Measurements from ENCODE around the gene EXD2. TPM values are rescaled to one million over a fixed set of nuclear protein-coding genes. Genes with fewer than 3 reads are reported as not detected.

Gene EXD2
- total RNA-seq, 1 experiment from 2014 or later, result 26.2 TPM

DNA sequence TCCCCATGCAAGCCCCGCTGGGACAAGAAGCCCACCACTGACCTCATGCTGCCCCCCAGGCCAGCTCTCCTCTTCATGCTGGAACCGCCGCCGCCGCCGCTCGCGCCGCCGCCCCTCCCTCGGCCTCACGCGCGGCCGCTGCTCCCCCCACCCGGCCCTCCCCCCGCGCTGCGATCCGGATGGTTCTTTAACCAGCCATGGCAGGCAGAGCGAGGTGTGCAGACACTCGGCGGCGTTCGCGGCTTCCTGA is 38.5 kb upstream of the EXD2 start, which contains the start of gene DCAF5:
TSS of gene DCAF5 (minus strand) at position 218 of the 250 bp plus-strand sequence. CDS start at position 77, 141 bp downstream.
- CTCF ChIA-PET, result interaction anchor here (0.7 to 4.7 kb wide), 9 partner anchors 10 to 194 kb away, joined by 3 to 71 read pairs (median 4); partner anchors contain the start of genes EXD2 and GALNT16
- Mint-ChIP-seq H3K4me1 (peaks cover 28% of the 10 kb centered on the region), H3K27me3 (ENCODE audit: low read depth) (peaks cover 14% of the 10 kb centered on the region), H3K27ac (peak within 1 kb of the TSS; percentile 65), H3K4me3 (peak within 1 kb of the TSS; percentile 92), H3K9me3 (no peaks in the 10 kb centered on the region), H3K36me3 (peaks cover 4% of the 10 kb centered on the region; the same call in 1 of the 2 replicates)
- DNase-seq (ENCODE audit: low spot score), result peak; percentile 90
- POLR2A ChIA-PET, result interaction anchor here (0.6 kb wide), 1 partner anchor 38 kb away, joined by 3 read pairs; the partner anchor contains the start of gene EXD2
- TF ChIP-seq ZNF317 (CRISPR knock-in tag; IDR thresholded peaks at IDR 0.05; ENCODE audit: borderline replicate concordance, low read depth), result no peak
- no peak for TF ChIP-seq ATF1 (CRISPR knock-in tag; IDR thresholded peaks at IDR 0.05)
- TF ChIP-seq, protein P1, sequence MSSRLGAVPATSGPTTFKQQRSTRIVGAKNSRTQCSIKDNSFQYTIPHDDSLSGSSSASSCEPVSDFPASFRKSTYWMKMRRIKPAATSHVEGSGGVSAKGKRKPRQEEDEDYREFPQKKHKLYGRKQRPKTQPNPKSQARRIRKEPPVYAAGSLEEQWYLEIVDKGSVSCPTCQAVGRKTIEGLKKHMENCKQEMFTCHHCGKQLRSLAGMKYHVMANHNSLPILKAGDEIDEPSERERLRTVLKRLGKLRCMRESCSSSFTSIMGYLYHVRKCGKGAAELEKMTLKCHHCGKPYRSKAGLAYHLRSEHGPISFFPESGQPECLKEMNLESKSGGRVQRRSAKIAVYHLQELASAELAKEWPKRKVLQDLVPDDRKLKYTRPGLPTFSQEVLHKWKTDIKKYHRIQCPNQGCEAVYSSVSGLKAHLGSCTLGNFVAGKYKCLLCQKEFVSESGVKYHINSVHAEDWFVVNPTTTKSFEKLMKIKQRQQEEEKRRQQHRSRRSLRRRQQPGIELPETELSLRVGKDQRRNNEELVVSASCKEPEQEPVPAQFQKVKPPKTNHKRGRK (CRISPR knock-in tag; IDR thresholded peaks at IDR 0.05; ENCODE audit: borderline replicate concordance), result no peak
- TF ChIP-seq, protein P2, sequence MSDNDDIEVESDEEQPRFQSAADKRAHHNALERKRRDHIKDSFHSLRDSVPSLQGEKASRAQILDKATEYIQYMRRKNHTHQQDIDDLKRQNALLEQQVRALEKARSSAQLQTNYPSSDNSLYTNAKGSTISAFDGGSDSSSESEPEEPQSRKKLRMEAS (CRISPR knock-in tag; IDR thresholded peaks at IDR 0.05), result no peak
- TF ChIP-seq, protein P3, sequence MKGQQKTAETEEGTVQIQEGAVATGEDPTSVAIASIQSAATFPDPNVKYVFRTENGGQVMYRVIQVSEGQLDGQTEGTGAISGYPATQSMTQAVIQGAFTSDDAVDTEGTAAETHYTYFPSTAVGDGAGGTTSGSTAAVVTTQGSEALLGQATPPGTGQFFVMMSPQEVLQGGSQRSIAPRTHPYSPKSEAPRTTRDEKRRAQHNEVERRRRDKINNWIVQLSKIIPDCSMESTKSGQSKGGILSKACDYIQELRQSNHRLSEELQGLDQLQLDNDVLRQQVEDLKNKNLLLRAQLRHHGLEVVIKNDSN (CRISPR knock-in tag; IDR thresholded peaks at IDR 0.05), result no peak
- TF ChIP-seq, protein P4, sequence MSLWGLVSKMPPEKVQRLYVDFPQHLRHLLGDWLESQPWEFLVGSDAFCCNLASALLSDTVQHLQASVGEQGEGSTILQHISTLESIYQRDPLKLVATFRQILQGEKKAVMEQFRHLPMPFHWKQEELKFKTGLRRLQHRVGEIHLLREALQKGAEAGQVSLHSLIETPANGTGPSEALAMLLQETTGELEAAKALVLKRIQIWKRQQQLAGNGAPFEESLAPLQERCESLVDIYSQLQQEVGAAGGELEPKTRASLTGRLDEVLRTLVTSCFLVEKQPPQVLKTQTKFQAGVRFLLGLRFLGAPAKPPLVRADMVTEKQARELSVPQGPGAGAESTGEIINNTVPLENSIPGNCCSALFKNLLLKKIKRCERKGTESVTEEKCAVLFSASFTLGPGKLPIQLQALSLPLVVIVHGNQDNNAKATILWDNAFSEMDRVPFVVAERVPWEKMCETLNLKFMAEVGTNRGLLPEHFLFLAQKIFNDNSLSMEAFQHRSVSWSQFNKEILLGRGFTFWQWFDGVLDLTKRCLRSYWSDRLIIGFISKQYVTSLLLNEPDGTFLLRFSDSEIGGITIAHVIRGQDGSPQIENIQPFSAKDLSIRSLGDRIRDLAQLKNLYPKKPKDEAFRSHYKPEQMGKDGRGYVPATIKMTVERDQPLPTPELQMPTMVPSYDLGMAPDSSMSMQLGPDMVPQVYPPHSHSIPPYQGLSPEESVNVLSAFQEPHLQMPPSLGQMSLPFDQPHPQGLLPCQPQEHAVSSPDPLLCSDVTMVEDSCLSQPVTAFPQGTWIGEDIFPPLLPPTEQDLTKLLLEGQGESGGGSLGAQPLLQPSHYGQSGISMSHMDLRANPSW (CRISPR knock-in tag; conservative IDR thresholded peaks at IDR 0.05; ENCODE audit: low read depth), result no peak
- no peak for TF ChIP-seq GRHL2 (CRISPR knock-in tag; IDR thresholded peaks at IDR 0.05; ENCODE audit: insufficient replicate concordance, severe bottlenecking)
- no peak for TF ChIP-seq ZNF423 (CRISPR knock-in tag; IDR thresholded peaks at IDR 0.05)
- TF ChIP-seq TP53 (CRISPR knock-in tag; IDR thresholded peaks at IDR 0.05), result no peak
- TF ChIP-seq GTF2I (CRISPR knock-in tag; conservative IDR thresholded peaks at IDR 0.05), result no peak
- no peak for TF ChIP-seq ELF4 (CRISPR knock-in tag; IDR thresholded peaks at IDR 0.05; ENCODE audit: low read depth)
- TF ChIP-seq HMGA2 (CRISPR knock-in tag; IDR thresholded peaks at IDR 0.05), result no peak
- TF ChIP-seq, protein P5, sequence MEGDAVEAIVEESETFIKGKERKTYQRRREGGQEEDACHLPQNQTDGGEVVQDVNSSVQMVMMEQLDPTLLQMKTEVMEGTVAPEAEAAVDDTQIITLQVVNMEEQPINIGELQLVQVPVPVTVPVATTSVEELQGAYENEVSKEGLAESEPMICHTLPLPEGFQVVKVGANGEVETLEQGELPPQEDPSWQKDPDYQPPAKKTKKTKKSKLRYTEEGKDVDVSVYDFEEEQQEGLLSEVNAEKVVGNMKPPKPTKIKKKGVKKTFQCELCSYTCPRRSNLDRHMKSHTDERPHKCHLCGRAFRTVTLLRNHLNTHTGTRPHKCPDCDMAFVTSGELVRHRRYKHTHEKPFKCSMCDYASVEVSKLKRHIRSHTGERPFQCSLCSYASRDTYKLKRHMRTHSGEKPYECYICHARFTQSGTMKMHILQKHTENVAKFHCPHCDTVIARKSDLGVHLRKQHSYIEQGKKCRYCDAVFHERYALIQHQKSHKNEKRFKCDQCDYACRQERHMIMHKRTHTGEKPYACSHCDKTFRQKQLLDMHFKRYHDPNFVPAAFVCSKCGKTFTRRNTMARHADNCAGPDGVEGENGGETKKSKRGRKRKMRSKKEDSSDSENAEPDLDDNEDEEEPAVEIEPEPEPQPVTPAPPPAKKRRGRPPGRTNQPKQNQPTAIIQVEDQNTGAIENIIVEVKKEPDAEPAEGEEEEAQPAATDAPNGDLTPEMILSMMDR (IDR thresholded peaks at IDR 0.05), result no peak
- TF ChIP-seq MYBL2 (CRISPR knock-in tag; IDR thresholded peaks at IDR 0.05), result no peak
- no peak for TF ChIP-seq GABPB1 (CRISPR knock-in tag; IDR thresholded peaks at IDR 0.05)
- ATAC-seq, result peak; percentile 73; the same call in 1 of the 2 replicates

DNA sequence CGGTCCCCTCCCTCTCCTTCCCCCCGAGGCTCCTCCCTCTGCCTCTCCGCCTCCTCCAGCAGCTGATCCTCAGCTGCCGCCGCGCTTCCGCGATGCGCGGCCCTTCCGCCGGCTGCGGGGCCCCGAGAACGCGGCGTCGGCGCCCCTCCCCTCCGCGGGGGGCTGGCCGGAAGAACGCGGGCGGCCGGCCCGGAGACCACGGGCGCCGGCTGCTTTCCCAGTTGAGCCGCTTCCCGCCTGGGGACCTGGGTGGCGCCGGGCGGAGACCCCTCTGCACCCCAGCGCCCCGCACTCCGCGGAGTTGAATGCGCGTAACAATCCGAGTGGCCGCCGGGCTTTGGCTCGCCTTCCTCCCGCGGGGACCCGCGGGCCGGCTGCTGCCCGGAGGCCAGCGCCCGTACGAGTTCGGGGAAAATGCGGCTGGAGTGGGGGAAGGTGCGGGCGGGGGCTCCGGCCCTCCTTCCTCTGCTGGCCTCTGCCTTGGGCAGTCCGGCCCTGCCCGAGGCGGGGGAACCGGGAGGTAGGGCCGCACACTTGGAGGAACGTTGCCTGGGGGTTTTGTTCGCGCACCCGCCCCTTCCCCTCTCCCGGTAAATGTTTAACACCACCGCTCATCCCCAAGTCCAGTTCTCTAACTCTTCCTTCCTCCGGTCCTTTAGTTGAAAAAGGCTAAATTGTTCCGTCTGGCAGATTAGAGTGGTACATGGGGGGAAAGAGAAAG is 38.0 kb upstream of the EXD2 start:
- Mint-ChIP-seq H3K9me3 (no peaks in the 10 kb centered on the region), H3K27ac (peak overlapping the region; percentile 48; the same call in 1 of the 2 replicates), H3K4me3 (peak overlapping the region; percentile 92), H3K27me3 (ENCODE audit: low read depth) (peaks cover 14% of the 10 kb centered on the region), H3K36me3 (peaks cover 4% of the 10 kb centered on the region; the same call in 1 of the 2 replicates), H3K4me1 (peaks cover 28% of the 10 kb centered on the region)
- DNase-seq (ENCODE audit: low spot score) (peak; percentile 45), ATAC-seq (peak; percentile 9)
- POLR2A ChIA-PET, result no interaction called here
- CTCF ChIA-PET, result interaction anchor here (0.7 to 4.7 kb wide), 7 partner anchors 24 to 194 kb away, joined by 3 to 71 read pairs (median 3); partner anchors contain the start of genes EXD2 and GALNT16
- TF ChIP-seq KAT7 (CRISPR knock-in tag; IDR thresholded peaks at IDR 0.05; ENCODE audit: borderline replicate concordance) (0 out of 2 replicates have a peak, but pooled peaks have one; percentile 33), ETV6 (CRISPR knock-in tag; IDR thresholded peaks at IDR 0.05) (peak; percentile 92; the same call in 1 of the 2 replicates), ELF4 (CRISPR knock-in tag; IDR thresholded peaks at IDR 0.05; ENCODE audit: low read depth) (peak; percentile 86; the same call in 1 of the 2 replicates), ZNF263 (CRISPR knock-in tag; IDR thresholded peaks at IDR 0.05; ENCODE audit: low read depth) (peak; percentile 93), FOXK1 (CRISPR knock-in tag; IDR thresholded peaks at IDR 0.05) (peak; percentile 61; the same call in 1 of the 2 replicates)
- TF ChIP-seq, protein P6, sequence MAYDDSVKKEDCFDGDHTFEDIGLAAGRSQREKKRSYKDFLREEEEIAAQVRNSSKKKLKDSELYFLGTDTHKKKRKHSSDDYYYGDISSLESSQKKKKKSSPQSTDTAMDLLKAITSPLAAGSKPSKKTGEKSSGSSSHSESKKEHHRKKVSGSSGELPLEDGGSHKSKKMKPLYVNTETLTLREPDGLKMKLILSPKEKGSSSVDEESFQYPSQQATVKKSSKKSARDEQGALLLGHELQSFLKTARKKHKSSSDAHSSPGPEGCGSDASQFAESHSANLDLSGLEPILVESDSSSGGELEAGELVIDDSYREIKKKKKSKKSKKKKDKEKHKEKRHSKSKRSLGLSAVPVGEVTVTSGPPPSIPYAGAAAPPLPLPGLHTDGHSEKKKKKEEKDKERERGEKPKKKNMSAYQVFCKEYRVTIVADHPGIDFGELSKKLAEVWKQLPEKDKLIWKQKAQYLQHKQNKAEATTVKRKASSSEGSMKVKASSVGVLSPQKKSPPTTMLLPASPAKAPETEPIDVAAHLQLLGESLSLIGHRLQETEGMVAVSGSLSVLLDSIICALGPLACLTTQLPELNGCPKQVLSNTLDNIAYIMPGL (CRISPR knock-in tag; IDR thresholded peaks at IDR 0.05), result peak; percentile 79
- TF ChIP-seq, protein P7, sequence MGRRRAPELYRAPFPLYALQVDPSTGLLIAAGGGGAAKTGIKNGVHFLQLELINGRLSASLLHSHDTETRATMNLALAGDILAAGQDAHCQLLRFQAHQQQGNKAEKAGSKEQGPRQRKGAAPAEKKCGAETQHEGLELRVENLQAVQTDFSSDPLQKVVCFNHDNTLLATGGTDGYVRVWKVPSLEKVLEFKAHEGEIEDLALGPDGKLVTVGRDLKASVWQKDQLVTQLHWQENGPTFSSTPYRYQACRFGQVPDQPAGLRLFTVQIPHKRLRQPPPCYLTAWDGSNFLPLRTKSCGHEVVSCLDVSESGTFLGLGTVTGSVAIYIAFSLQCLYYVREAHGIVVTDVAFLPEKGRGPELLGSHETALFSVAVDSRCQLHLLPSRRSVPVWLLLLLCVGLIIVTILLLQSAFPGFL (CRISPR knock-in tag; IDR thresholded peaks at IDR 0.05; ENCODE audit: borderline replicate concordance), result no peak
